ENCODE results near the gene MMP11.

The MMP11 gene

DNA sequence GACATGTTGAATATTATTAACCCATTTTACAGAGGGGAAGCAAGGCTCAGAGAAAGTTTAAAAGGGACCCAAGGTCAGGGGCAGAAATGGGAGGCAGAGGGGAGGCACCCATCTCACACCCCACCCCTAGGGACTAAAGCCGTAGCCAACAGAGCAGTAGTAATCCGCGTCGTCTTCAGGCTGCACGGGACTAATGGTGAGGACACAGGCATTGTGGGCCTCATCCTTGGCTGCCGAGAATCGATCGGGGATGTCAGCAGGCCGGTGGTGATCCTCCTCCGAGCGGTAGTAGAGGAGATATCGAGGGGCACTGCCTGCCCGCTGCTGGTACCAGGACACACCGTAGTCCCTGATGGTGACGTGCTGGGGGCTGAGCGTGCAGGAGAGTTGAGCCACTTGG is 19.9 kb upstream of the MMP11 start:
- DNase-seq (ENCODE audit: low read depth): no peak
- no peak overlapping the region for H3K4me3 ChIP-seq (ENCODE audit: low read depth, low read length)

DNA sequence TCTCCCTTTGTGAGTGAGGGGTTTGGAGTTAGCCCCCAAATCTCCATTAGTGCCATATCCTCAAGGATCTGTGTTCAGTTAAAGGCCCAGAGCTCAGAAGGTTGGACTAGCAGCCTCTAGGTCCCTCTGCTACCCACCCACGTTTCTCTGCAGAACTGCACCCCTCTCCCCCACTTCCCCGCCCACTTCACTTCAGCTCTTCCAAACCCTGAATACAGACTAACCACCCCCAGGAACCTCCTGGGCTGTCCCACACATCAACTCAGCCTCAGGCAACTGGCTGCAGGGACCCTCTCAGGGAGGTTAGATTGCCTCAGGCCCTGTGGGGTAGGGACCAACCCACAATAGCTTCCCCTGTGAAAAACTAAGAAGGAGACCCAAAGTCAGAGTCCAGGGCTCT is 19.3 kb upstream of the MMP11 start:
- TF ChIP-seq, protein P1, sequence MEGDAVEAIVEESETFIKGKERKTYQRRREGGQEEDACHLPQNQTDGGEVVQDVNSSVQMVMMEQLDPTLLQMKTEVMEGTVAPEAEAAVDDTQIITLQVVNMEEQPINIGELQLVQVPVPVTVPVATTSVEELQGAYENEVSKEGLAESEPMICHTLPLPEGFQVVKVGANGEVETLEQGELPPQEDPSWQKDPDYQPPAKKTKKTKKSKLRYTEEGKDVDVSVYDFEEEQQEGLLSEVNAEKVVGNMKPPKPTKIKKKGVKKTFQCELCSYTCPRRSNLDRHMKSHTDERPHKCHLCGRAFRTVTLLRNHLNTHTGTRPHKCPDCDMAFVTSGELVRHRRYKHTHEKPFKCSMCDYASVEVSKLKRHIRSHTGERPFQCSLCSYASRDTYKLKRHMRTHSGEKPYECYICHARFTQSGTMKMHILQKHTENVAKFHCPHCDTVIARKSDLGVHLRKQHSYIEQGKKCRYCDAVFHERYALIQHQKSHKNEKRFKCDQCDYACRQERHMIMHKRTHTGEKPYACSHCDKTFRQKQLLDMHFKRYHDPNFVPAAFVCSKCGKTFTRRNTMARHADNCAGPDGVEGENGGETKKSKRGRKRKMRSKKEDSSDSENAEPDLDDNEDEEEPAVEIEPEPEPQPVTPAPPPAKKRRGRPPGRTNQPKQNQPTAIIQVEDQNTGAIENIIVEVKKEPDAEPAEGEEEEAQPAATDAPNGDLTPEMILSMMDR (IDR thresholded peaks at IDR 0.05; ENCODE audit: control insufficient read depth, extremely low read depth, insufficient read depth): no peak
- no peak overlapping the region for H3K4me3 ChIP-seq (ENCODE audit: low read depth, low read length)

More for the DNA sequence above, 19.9 kb upstream of the MMP11 start:
- TF ChIP-seq, protein P1 (IDR thresholded peaks at IDR 0.05; ENCODE audit: control insufficient read depth, extremely low read depth, insufficient read depth): no peak

DNA sequence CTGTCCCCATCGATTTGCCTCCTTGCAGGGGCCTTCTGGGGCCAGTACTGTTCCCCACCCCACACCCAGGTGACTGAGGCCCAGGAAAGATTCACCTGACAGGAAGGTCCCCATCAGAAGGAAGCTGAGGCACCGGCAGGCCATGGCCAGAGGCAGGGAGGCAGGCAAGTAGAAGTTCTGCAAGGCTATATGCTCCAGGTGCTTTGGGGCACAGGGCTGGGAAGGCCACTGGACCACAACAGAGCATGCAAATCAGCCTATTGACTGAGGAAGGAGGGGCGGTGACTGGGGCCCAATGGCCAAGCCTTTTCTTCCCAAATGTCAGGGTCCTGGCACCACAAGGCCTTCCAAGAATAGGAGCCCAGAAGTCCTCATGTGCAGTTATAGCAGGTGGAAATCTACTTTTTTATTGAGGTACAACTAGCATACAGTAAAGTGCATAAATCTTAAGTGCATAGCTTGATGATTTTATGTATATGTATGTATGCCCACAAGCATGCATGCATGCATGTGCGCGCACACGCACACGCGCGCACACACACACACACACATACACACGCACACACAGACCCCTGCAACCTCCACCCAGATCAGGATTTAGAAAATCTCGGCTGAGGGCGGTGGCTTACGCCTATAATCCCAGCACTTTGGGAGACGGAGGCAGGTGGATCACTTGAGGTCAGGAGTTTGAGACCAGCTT is 18.3 kb upstream of the MMP11 start, which contains the start of gene VPREB3:
Gene VPREB3 (minus strand): TSS at position 206 of the 700 bp plus-strand sequence. CDS start 62 bp downstream, at position 144.
- TF ChIP-seq, protein P1 (IDR thresholded peaks at IDR 0.05; ENCODE audit: control insufficient read depth, extremely low read depth, insufficient read depth): no peak
- no peak within 1 kb of the TSS for H3K4me3 ChIP-seq (ENCODE audit: low read depth, low read length)
- DNase-seq (ENCODE audit: low read depth): no peak

More for the DNA sequence above, 19.3 kb upstream of the MMP11 start:
- DNase-seq (ENCODE audit: low read depth): no peak

DNA sequence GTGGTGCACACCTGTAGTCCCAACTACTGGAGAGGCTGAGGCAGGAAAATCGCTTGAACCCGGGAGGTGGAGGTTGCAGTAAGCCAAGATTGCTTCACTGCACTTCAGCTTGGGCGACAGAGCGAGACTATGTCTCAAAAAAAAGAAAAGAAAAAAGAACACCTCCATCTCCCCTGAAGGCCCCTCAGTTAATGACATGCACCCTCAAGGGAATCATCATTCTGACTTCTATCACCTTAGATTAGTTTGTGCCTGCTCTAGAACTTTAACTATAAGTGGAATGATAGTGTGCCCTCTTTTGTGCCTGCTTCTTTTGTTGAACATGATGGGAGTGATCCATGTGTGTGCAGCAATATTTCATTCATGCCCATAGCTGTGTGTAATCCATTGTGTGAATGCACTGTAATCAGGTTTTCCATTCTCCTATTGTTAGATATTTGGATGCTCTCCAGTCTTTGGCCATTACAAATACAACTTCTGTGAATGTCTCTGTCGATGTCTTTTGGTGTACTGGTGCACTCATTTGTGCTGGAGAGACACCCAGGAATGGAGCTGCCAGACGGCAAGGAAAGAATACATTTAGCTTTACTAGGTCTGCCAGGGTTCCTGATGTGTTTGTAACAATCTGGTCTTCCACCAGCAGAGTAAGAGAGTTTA is 17.5 kb upstream of the MMP11 start:
- no peak overlapping the region for H3K4me3 ChIP-seq (ENCODE audit: low read depth, low read length)
- TF ChIP-seq, protein P1 (IDR thresholded peaks at IDR 0.05; ENCODE audit: control insufficient read depth, extremely low read depth, insufficient read depth): no peak
- no peak for DNase-seq (ENCODE audit: low read depth)

DNA sequence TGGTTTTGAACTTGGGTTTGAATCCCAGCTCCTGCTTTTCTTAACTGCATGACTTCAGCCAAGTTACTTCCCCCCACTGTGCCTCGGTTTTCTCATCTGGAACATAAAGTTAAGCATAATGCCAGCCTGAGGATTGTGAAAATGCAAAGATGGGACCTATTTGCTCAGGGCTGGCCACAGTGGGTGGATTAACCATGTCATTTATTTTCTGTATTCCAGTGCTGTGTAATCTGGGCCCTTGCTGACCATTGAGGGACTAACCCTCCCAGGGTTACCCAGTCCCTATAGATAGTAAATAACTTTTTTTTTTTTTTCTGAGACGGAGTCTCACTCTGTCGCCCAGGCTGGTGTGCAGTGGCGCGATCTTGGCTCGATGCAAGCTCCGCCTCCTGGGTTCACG is 16.9 kb upstream of the MMP11 start:
- TF ChIP-seq, protein P1 (IDR thresholded peaks at IDR 0.05; ENCODE audit: control insufficient read depth, extremely low read depth, insufficient read depth): no peak
- H3K4me3 ChIP-seq (ENCODE audit: low read depth, low read length): no peak overlapping the region
- DNase-seq (ENCODE audit: low read depth): no peak

DNA sequence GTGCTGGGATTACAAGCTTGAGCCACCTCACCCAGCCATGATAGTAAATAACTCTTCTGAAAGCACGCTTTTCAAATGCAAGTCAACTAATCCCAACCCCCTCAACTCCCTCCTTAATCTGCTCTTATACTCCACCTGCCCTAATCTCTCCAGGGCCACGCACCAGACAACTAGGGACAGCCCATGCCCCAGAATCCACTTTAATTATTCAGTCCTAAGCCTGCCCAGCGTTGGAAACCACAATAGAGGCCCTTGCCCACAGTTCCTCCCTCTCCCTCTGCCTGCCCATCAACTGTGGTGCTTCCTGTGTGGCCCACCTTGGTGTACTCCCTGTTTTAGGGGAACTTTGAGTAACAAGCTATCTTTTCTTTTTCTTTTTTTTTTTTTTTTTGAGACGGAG is 15.8 kb upstream of the MMP11 start:
- TF ChIP-seq, protein P1 (IDR thresholded peaks at IDR 0.05; ENCODE audit: control insufficient read depth, extremely low read depth, insufficient read depth): no peak
- DNase-seq (ENCODE audit: low read depth): no peak
- H3K4me3 ChIP-seq (ENCODE audit: low read depth, low read length): no peak overlapping the region
